Measurements from ENCODE around the gene PROC. TPM values are rescaled to one million over a fixed set of nuclear protein-coding genes. Genes with fewer than 3 reads are reported as not detected.

The PROC gene
- not detected for total RNA-seq
- not detected for polyA plus RNA-seq
- long read RNA-seq, donor 1 = 0 reads
- long read RNA-seq, donor 2 = 0 reads
- long read RNA-seq, donor 3 = 0 reads

DNA sequence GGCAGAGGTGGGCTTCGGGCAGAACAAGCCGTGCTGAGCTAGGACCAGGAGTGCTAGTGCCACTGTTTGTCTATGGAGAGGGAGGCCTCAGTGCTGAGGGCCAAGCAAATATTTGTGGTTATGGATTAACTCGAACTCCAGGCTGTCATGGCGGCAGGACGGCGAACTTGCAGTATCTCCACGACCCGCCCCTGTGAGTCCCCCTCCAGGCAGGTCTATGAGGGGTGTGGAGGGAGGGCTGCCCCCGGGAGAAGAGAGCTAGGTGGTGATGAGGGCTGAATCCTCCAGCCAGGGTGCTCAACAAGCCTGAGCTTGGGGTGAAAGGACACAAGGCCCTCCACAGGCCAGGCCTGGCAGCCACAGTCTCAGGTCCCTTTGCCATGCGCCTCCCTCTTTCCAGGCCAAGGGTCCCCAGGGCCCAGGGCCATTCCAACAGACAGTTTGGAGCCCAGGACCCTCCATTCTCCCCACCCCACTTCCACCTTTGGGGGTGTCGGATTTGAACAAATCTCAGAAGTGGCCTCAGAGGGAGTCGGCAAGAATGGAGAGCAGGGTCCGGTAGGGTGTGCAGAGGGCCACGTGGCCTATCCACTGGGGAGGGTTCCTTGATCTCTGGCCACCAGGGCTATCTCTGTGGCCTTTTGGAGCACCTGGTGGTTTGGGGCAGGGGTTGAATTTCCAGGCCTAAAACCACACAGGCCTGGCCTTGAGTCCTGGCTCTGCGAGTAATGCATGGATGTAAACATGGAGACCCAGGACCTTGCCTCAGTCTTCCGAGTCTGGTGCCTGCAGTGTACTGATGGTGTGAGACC, at the start of gene PROC:
Gene PROC, plus strand, starts transcription at position 128 of the 812 bp plus-strand sequence. CDS start 1,516 bp downstream, outside the sequence.
- TF ChIP-seq, protein P1, sequence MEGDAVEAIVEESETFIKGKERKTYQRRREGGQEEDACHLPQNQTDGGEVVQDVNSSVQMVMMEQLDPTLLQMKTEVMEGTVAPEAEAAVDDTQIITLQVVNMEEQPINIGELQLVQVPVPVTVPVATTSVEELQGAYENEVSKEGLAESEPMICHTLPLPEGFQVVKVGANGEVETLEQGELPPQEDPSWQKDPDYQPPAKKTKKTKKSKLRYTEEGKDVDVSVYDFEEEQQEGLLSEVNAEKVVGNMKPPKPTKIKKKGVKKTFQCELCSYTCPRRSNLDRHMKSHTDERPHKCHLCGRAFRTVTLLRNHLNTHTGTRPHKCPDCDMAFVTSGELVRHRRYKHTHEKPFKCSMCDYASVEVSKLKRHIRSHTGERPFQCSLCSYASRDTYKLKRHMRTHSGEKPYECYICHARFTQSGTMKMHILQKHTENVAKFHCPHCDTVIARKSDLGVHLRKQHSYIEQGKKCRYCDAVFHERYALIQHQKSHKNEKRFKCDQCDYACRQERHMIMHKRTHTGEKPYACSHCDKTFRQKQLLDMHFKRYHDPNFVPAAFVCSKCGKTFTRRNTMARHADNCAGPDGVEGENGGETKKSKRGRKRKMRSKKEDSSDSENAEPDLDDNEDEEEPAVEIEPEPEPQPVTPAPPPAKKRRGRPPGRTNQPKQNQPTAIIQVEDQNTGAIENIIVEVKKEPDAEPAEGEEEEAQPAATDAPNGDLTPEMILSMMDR (IDR thresholded peaks at IDR 0.05) = no peak
- WGBS, 2 donors = 93 to 96% methylated on average over 16 of the region's 16 CpGs
- Histone ChIP-seq H3K4me1 (peaks cover 8 to 39% (median 26%) of the 10 kb centered on the region in 9 donors), H3K27me3 (peaks cover 4 to 49% (median 38%) of the 10 kb centered on the region in 7 donors), H3K9me3 (peaks cover 0 to 3% (median 0%) of the 10 kb centered on the region in 11 donors), H3K36me3 (no peaks in the 10 kb centered on the region), H3K27ac (no peak within 1 kb of the TSS), H3K4me3 (no peak within 1 kb of the TSS)
- intact Hi-C loops (cut with DNase I) = loop anchor here in 3 of 10 donors (10.0 kb wide), 3 partner anchors 54 to 94 kb away; no protein-coding TSS in a partner anchor
- DNase-seq (no peak), ATAC-seq (no peak)

DNA sequence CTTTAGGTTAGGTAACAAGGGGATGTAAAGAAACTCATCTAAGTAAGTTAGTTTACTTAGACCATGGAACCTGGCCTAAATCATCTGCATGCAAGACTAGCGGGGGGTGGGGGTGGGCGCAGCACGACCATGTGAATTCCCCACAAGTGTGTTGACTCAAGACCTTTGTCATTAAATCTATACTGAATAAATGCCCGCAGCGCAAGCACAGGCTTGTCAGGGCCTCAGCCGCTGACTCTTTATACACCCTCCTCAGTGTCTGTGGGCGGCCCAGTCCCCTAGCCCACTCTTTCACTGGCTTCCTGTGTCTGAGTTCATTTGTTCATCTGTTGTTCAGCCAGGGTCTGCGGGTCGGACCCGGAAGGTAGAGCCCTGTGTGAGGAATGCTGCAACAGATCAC, 48.2 kb upstream of the PROC start:
- Histone ChIP-seq H3K27me3 (no peaks in the 10 kb centered on the region), H3K4me1 (peaks cover 0 to 39% (median 15%) of the 10 kb centered on the region in 9 donors), H3K4me3 (no peak overlapping the region), H3K27ac (no peak overlapping the region), H3K9me3 (peaks cover 0 to 33% (median 12%) of the 10 kb centered on the region in 11 donors), H3K36me3 (peaks cover 0 to 5% (median 0%) of the 10 kb centered on the region in 9 donors)
- intact Hi-C loops (cut with DNase I) = no loop called here
- no peak for ATAC-seq
- TF ChIP-seq, protein P1 (IDR thresholded peaks at IDR 0.05) = no peak
- WGBS, 2 donors = 98% methylated on average over 10 of the region's 10 CpGs
- DNase-seq = no peak

GRCh38 chr2:127371037-127371436, 47.2 kb upstream of the PROC start:
- 72 to 74% methylated on average over 11 of the region's 11 CpGs for WGBS, 2 donors
- Histone ChIP-seq H3K36me3 (peaks cover 0 to 5% (median 0%) of the 10 kb centered on the region in 9 donors), H3K27me3 (no peaks in the 10 kb centered on the region), H3K4me1 (peaks cover 0 to 39% (median 6%) of the 10 kb centered on the region in 9 donors), H3K9me3 (peaks cover 0 to 40% (median 12%) of the 10 kb centered on the region in 11 donors), H3K27ac (no peak overlapping the region), H3K4me3 (no peak overlapping the region)
- TF ChIP-seq, protein P1 (IDR thresholded peaks at IDR 0.05) = peak in 2 of 9 donors; percentile 10 to 24
- intact Hi-C loops (cut with DNase I) = no loop called here
- ATAC-seq (peak in 7 of 8 donors; percentile 28 to 88 (median 64)), DNase-seq (peak; percentile 35 to 60)

- Histone ChIP-seq H3K27ac (no peak overlapping the region), H3K27me3 (no peaks in the 10 kb centered on the region), H3K9me3 (peaks cover 0 to 44% (median 12%) of the 10 kb centered on the region in 11 donors), H3K4me1 (peaks cover 0 to 46% (median 17%) of the 10 kb centered on the region in 9 donors), H3K36me3 (peaks cover 0 to 8% (median 0%) of the 10 kb centered on the region in 9 donors), H3K4me3 (no peak overlapping the region)
- DNase-seq (no peak), ATAC-seq (no peak)
- TF ChIP-seq, protein P1 (IDR thresholded peaks at IDR 0.05) = no peak
- intact Hi-C loops (cut with DNase I) = no loop called here
- 88 to 91% methylated on average over 5 of the region's 5 CpGs for WGBS, 2 donors
These were observed 44.7 kb upstream of the PROC start for GRCh38 chr2:127373362-127374083.

Data from heart right ventricle (tissue), 16 donors.